ENCODE results near the gene TTC9C. TPM values are rescaled to one million over a fixed set of nuclear protein-coding genes. Genes with fewer than 3 reads are reported as not detected.

Gene TTC9C
- total RNA-seq (2021; fragmentation: NEBNext Ultra II Directional; extraction: Animal tissue kit (Norgen Biotek cat#: 25700)) (34.1 and 34.5 TPM in 2 replicates), polyA plus RNA-seq (2011; rRNA removed) (25.4 and 28.1 TPM in 2 replicates), polyA minus RNA-seq (2011; rRNA and poly(A)+ RNA removed) (21.1 and 23.8 TPM in 2 replicates)
- polyA plus RNA-seq (2011; cell fraction: cytosol; rRNA removed), result 39.2 TPM
- 26.6 TPM for polyA plus RNA-seq (2011; cell fraction: nucleus; rRNA removed)
- polyA plus RNA-seq (2012, experiment 1 of 2), result 40.6 to 47.5 TPM (median 42.9 TPM) in 4 replicates
- 37.9 TPM for polyA plus RNA-seq (2012, experiment 2 of 2)
- polyA plus RNA-seq (2013, experiment 1 of 2), result 46.7 TPM
- 51.5 TPM for polyA plus RNA-seq (2013, experiment 2 of 2)
- polyA minus RNA-seq (2011; cell fraction: cytosol; rRNA and poly(A)+ RNA removed), result 9.5 TPM
- polyA minus RNA-seq (2011; cell fraction: nucleus; rRNA and poly(A)+ RNA removed), result 16.9 TPM
- long read RNA-seq, experiment 1, transcript TTC9C-205 (4 exons, 858 nt), result minor isoform, 6 of 29 reads
- long read RNA-seq, experiment 1, transcript TTC9C-202 (3 exons, 1,080 nt), result major isoform, 15 of 29 reads
- long read RNA-seq, experiment 1, partial matches to known transcripts, result 2 of 29 reads
- long read RNA-seq, experiment 1, other reads (novel, unspliced or antisense), result 3 of 29 reads
- long read RNA-seq, experiment 2, transcript TTC9C-205 (4 exons, 858 nt), result minor isoform, 5 of 33 reads
- long read RNA-seq, experiment 2, transcript TTC9C-202 (3 exons, 1,080 nt), result major isoform, 21 of 33 reads
- long read RNA-seq, experiment 2, partial matches to known transcripts, result 0 of 33 reads
- long read RNA-seq, experiment 2, other reads (novel, unspliced or antisense), result 7 of 33 reads

GRCh38 chr11:62728171-62728988, at the start of gene TTC9C:
TSS of gene TTC9C (plus strand) at chr11:62728486. CDS start at chr11:62728849, 363 bp downstream.
- Histone ChIP-seq H3K4ac (replicated peaks; ENCODE audit: insufficient read length, low read depth, low read length) (peak within 1 kb of the TSS; percentile 80), H4K91ac (replicated peaks; ENCODE audit: insufficient read length, low read length) (peak within 1 kb of the TSS; percentile 96), H3K9me3 (ENCODE audit: insufficient read depth in 2 of 2, low read depth in 1 of 2, low read length in 1 of 2) (no peaks in the 10 kb centered on the region), H3K79me1 (ENCODE audit: low read depth, low read length) (0 out of 2 replicates have a peak, but pooled peaks cover 2% of the 10 kb centered on the region), H3K36me3 (ENCODE audit: control insufficient read depth in 2 of 4, insufficient read depth in 4 of 4, low read length in 3 of 4) (peaks cover 4 to 21% (median 7%) of the 10 kb centered on the region in 4 experiments; a peak in 6 of 8 replicates), H3K18ac (ENCODE audit: extremely low read depth, low read length) (peak within 1 kb of the TSS; percentile 99), H3K4me1 (replicated peaks in 1 of 4; ENCODE audit: control insufficient read depth in 3 of 4, insufficient read depth in 4 of 4, low read length in 3 of 4) (no peaks in the 10 kb centered on the region; a peak in 3 of 7 replicates), H3K27ac (ENCODE audit: low read depth, low read length) (peak within 1 kb of the TSS; percentile 92), H2BK120ac (replicated peaks; ENCODE audit: low read depth, low read length) (peak within 1 kb of the TSS; percentile 82), H3K23me2 (ENCODE audit: low read depth, low read length) (peaks cover 16% of the 10 kb centered on the region), H3K27me3 (replicated peaks in 1 of 4; ENCODE audit: control insufficient read depth in 3 of 4, extremely low read depth in 1 of 4, insufficient read depth in 3 of 4, low read length in 3 of 4) (no peaks in the 10 kb centered on the region), H2BK5ac (ENCODE audit: low read depth, low read length) (peak within 1 kb of the TSS; percentile 91), H2BK12ac (ENCODE audit: low read depth, low read length) (0 out of 2 replicates have a peak within 1 kb of the TSS, but pooled peaks have one; percentile 10), H3K9ac (replicated peaks in 1 of 4; ENCODE audit: extremely low read depth in 1 of 4, low read depth in 3 of 4, low read length in 3 of 4) (peak within 1 kb of the TSS; percentile 88 to 92 (median 92)), H4K20me1 (replicated peaks in 1 of 2; ENCODE audit: control insufficient read depth in 1 of 2, insufficient read depth in 2 of 2, low read length in 2 of 2) (peaks cover 12 to 17% of the 10 kb centered on the region in 2 experiments), H3K4me3 (ENCODE audit: extremely low read depth in 1 of 4, insufficient read depth in 2 of 4, low read depth in 3 of 4, low read length in 4 of 4) (peak within 1 kb of the TSS; percentile 87 to 98 (median 96)), H3K4me2 (ENCODE audit: insufficient read depth in 1 of 2, low read depth in 2 of 2, low read length in 2 of 2) (peak within 1 kb of the TSS; percentile 85 to 93), H3K79me2 (ENCODE audit: control insufficient read depth in 1 of 2, insufficient read depth in 2 of 2, low read length in 2 of 2) (peaks cover 18 to 67% of the 10 kb centered on the region in 2 experiments), H2AFZ (ENCODE audit: low read length) (peak within 1 kb of the TSS; percentile 60; the same call in 1 of the 2 replicates), H2AK5ac (ENCODE audit: low read depth, low read length) (no peak within 1 kb of the TSS), H2BK15ac (ENCODE audit: low read length) (peak within 1 kb of the TSS; percentile 50; the same call in 1 of the 2 replicates), H3K23ac (ENCODE audit: insufficient read length) (no peak within 1 kb of the TSS), H3K56ac (replicated peaks; ENCODE audit: insufficient read length, low read depth, low read length) (peak within 1 kb of the TSS; percentile 89), H2BK20ac (ENCODE audit: low read length) (no peak within 1 kb of the TSS), H4K8ac (ENCODE audit: extremely low read depth, insufficient read depth, low read length) (peak within 1 kb of the TSS; percentile 91), H3K14ac (ENCODE audit: insufficient read length) (no peak within 1 kb of the TSS), H4K5ac (ENCODE audit: insufficient read length, low read depth, low read length) (peak within 1 kb of the TSS; percentile 97)
- WGBS, 2 experiments (ENCODE audit: extremely low coverage in 1 of 2, insufficient coverage in 1 of 2, insufficient read length in 1 of 2, insufficient replicate concordance in 2 of 2, low coverage in 1 of 2, low lambda C conversion rate in 2 of 2, missing lambda C conversion rate in 1 of 2), result 4% methylated on average over 29 of the region's 29 CpGs; no CpG with 5 or more reads in 1 of the 2 experiments
- DNase-seq (ENCODE audit: low read depth in 1 of 2, low spot score in 2 of 2), result peak in 1 of 2 experiments; percentile 80
- ChIA-PET CTCF (ENCODE audit: partially characterized antibody) (interaction anchor here (1.4 to 6.1 kb wide), 5 partner anchors 24 to 59 kb away, joined by 4 to 45 read pairs (median 6); partner anchors contain the start of genes TAF6L and TMEM179B), POLR2A (ENCODE audit: partially characterized antibody) (interaction anchor here (0.6 to 10.9 kb wide), 27 partner anchors 9 to 274 kb away, joined by 3 to 192 read pairs (median 5); partner anchors contain the start of genes BSCL2, C11orf98, CSKMT and GNG3)
- no peak for FAIRE-seq
- TF ChIP-seq TAF1 (IDR thresholded peaks at IDR 0.05; ENCODE audit: low read depth, low read length), result no peak; the same call in 1 of the 2 replicates
- peak; percentile 32 for TF ChIP-seq POLR2AphosphoS5 (IDR thresholded peaks at IDR 0.05; ENCODE audit: low read depth, low read length)
- TF ChIP-seq KDM1A (IDR thresholded peaks at IDR 0.05; ENCODE audit: borderline replicate concordance, low read length), result no peak
- no peak for TF ChIP-seq MAFK (IDR thresholded peaks at IDR 0.05; ENCODE audit: low read depth, low read length)
- TF ChIP-seq RXRA (IDR thresholded peaks at IDR 0.05; ENCODE audit: insufficient read depth, low read depth, low read length), result no peak

Data from H1 (cell line).